ENCODE measurements around the gene IRAK3.

GRCh38 chr12:66144791-66145754, 43.9 kb upstream of the IRAK3 start:
- TF ChIP-seq EP300 (IDR thresholded peaks at IDR 0.05; ENCODE audit: borderline replicate concordance) (no peak), TCF12 (IDR thresholded peaks at IDR 0.05; ENCODE audit: low read depth) (no peak), REST (IDR thresholded peaks at IDR 0.05; ENCODE audit: low read depth) (no peak), RAD21 (IDR thresholded peaks at IDR 0.05; ENCODE audit: low read depth) (peak; percentile 82), YY1 (IDR thresholded peaks at IDR 0.05; ENCODE audit: low read depth) (no peak), NFIC (IDR thresholded peaks at IDR 0.05) (peak; percentile 35; the same call in 1 of the 2 replicates)
